ENCODE data around the gene LYRM4. TPM values are rescaled to one million over a fixed set of nuclear protein-coding genes. Genes with fewer than 3 reads are reported as not detected.

LYRM4 gene
- 10 to 100 TPM; 25.8 to 38.4 (median 32.7) TPM for total RNA-seq

DNA sequence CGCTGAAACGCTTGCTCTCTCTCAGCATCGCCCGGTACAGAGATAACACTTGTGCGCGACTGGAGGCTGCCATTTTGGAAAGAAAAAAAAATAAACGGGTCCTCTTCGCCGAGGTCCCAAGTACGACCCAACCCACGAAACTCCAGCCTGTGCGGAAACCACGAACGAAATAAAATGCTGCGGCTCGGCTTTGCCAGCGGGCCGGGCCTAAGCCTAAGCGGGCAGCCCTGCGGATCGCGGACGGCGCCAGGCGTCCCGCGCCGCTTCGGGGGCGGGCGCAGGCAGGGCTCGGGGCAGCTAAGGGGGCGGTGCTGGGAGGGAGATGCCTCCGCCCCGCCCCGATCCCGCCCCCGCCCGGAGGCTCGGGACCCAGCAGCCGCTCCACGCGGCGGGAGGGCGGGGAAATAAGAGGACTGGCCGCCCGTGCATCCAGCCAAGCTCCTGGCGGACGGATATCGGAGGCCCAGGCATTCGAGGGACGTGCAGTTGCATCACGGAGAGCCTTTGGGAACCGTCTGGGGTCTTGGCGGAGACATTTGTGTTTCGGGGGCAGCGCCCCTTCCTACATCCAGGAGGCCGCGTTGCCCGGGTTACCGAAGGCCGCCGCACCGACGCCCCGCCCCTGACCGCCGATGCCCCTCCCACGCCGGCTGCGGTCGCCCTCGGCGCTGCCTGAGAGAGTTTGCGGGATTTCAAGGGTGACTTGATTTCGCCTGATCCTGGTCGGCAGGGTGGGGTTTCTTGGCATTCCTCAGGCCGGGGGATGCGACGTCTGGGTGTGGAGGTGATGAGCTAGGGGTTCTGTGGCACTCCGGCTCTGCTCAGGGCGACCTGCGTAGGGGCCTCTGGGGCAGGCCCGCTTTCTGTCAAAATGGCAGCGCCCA, at the start of gene LYRM4, which contains the start of gene FARS2:
TSS of gene LYRM4 (minus strand) at position 290 of the 884 bp plus-strand sequence. CDS start at position 73, 217 bp downstream.
TSS of gene FARS2 (plus strand) at position 853 of the 884 bp plus-strand sequence.
- Histone ChIP-seq H3K4me3 (peak within 1 kb of the TSS; percentile 72 to 90 (median 85)), H3K4me1 (replicated peaks in 1 of 2) (peaks cover 9 to 10% of the 10 kb centered on the region in 2 donors), H3K27ac (peak within 1 kb of the TSS; percentile 100)
- in situ Hi-C loops (cut with MboI; ENCODE audit: low pct_unique_long_range_greater_than_20kb in 2 of 9, low sequenced_read_pairs in 9 of 9, unreplicated experiment in 9 of 9): loop anchor here in 1 of 9 experiments (25.0 kb wide), 1 partner anchor 726 kb away; no protein-coding TSS in a partner anchor
- 0% methylated on average over 7 to 15 of the region's 85 CpGs; no CpG with 5 or more reads in 8 of the 10 experiments for WGBS, 10 experiments
- peak; percentile 80 to 91 (median 88) for ATAC-seq (replicated peaks in 6 of 8)

- in situ Hi-C loops (cut with MboI; ENCODE audit: low pct_unique_long_range_greater_than_20kb in 2 of 9, low sequenced_read_pairs in 9 of 9, unreplicated experiment in 9 of 9): no loop called here
- 35 to 100% (median 86%) methylated on average over 2 to 4 of the region's 4 CpGs; no CpG with 5 or more reads in 1 of the 10 experiments for WGBS, 10 experiments
- Histone ChIP-seq H3K4me3 (no peak overlapping the region), H3K4me1 (replicated peaks in 1 of 2) (peaks cover 29 to 50% of the 10 kb centered on the region in 2 donors), H3K27ac (peak overlapping the region in 1 of 2 donors; percentile 56)
- no peak for ATAC-seq (replicated peaks in 6 of 8)
Measured at GRCh38 chr6:5308066-5308465, 47.3 kb upstream of the LYRM4 start.

DNA sequence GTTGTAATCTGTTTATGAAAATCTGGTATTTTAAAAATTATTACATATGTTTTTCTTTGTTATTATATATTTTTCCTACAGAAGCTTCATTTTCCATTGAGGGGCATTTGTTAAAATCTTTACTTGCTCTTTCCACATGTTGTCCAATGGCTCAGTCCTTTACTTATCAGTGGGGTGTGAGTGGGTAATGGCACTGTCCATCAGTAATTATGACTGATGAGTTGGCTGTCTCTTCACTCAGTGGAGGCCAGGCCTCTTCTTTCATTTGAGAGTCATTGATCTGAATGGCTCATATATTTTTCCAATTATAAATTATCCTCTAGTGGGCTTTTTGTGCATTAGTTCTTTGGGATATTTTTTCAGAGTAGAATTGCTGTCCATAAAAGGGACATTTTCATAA, 46.3 kb upstream of the LYRM4 start:
- Histone ChIP-seq H3K4me3 (no peak overlapping the region), H3K4me1 (replicated peaks in 1 of 2) (peaks cover 38 to 55% of the 10 kb centered on the region in 2 donors), H3K27ac (no peak overlapping the region)
- no peak for ATAC-seq (replicated peaks in 6 of 8)
- in situ Hi-C loops (cut with MboI; ENCODE audit: low pct_unique_long_range_greater_than_20kb in 2 of 9, low sequenced_read_pairs in 9 of 9, unreplicated experiment in 9 of 9): no loop called here

DNA sequence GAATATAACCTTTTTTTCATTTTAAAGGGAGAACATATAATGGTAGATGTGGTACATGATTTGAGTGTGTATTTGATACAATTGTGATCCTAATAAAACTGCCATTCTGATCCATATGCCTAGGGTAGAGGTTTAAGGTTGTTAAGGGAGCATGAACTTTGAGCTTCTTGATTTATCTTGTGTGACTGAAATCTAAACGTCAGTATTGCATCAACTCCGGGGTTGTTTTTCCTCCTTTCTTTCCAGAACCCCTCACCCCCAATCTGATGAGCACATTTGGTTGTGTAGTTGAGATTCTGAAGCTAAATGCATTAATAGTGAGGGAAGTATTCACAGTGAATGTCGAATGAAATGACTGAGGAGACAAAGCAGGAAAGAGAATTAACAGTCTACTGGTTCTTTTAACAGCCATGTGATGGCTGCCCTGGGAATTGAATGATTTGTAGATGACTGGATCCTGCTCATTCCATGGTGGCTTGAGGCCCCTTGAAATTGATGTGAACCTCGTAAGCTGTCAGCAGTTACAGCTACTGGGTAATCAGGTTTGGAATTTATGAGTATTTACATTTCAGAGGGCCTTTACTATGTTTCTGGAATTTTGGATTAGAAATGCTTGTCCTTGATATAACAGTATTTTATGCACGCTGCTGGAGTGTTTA, 45.3 kb upstream of the LYRM4 start:
- ATAC-seq (replicated peaks in 6 of 8): peak in 6 of 8 experiments; percentile 75 to 86 (median 79)
- peaks cover 40 to 55% of the 10 kb centered on the region in 2 donors for H3K4me1 ChIP-seq (replicated peaks in 1 of 2)
- in situ Hi-C loops (cut with MboI; ENCODE audit: low pct_unique_long_range_greater_than_20kb in 2 of 9, low sequenced_read_pairs in 9 of 9, unreplicated experiment in 9 of 9): no loop called here
- H3K4me3 ChIP-seq: no peak overlapping the region
- H3K27ac ChIP-seq: peak overlapping the region; percentile 32 to 69
- 18 to 82% (median 47%) methylated on average over 2 to 4 of the region's 5 CpGs; no CpG with 5 or more reads in 2 of the 10 experiments for WGBS, 10 experiments

GRCh38 chr6:5303682-5304081, 42.9 kb upstream of the LYRM4 start:
- in situ Hi-C loops (cut with MboI; ENCODE audit: low pct_unique_long_range_greater_than_20kb in 2 of 9, low sequenced_read_pairs in 9 of 9, unreplicated experiment in 9 of 9): no loop called here
- H3K4me3 ChIP-seq: peak overlapping the region in 2 of 5 donors; percentile 6
- H3K27ac ChIP-seq: peak overlapping the region; percentile 50 to 60
- peaks cover 45 to 55% of the 10 kb centered on the region in 2 donors for H3K4me1 ChIP-seq (replicated peaks in 1 of 2)
- peak in 5 of 8 experiments; percentile 50 to 74 (median 68) for ATAC-seq (replicated peaks in 6 of 8)
- 27 to 92% (median 80%) methylated on average over 1 to 8 of the region's 8 CpGs; no CpG with 5 or more reads in 5 of the 10 experiments for WGBS, 10 experiments

- Histone ChIP-seq H3K27ac (peak overlapping the region; percentile 50 to 60), H3K4me3 (peak overlapping the region in 1 of 5 donors; percentile 6), H3K4me1 (replicated peaks in 1 of 2) (peaks cover 45 to 55% of the 10 kb centered on the region in 2 donors)
- in situ Hi-C loops (cut with MboI; ENCODE audit: low pct_unique_long_range_greater_than_20kb in 2 of 9, low sequenced_read_pairs in 9 of 9, unreplicated experiment in 9 of 9): no loop called here
- 51 to 100% (median 78%) methylated on average over 1 to 6 of the region's 10 CpGs for WGBS, 10 experiments
- ATAC-seq (replicated peaks in 6 of 8): peak; percentile 20 to 81 (median 73)
Measured at GRCh38 chr6:5302995-5303622, 42.4 kb upstream of the LYRM4 start.

- in situ Hi-C loops (cut with MboI; ENCODE audit: low pct_unique_long_range_greater_than_20kb in 2 of 9, low sequenced_read_pairs in 9 of 9, unreplicated experiment in 9 of 9): no loop called here
- Histone ChIP-seq H3K27ac (peak overlapping the region in 1 of 2 donors; percentile 10), H3K4me1 (replicated peaks in 1 of 2) (peaks cover 41 to 50% of the 10 kb centered on the region in 2 donors), H3K4me3 (no peak overlapping the region)
- WGBS, 10 experiments: 59 to 100% (median 92%) methylated on average over 2 to 6 of the region's 10 CpGs
- no peak for ATAC-seq (replicated peaks in 6 of 8)
Measured at GRCh38 chr6:5302220-5302946, 41.6 kb upstream of the LYRM4 start.

GRCh38 chr6:5300206-5300764, 39.5 kb upstream of the LYRM4 start:
- Histone ChIP-seq H3K27ac (no peak overlapping the region), H3K4me3 (no peak overlapping the region), H3K4me1 (replicated peaks in 1 of 2) (peaks cover 27 to 31% of the 10 kb centered on the region in 2 donors)
- 0 to 57% (median 37%) methylated on average over 1 of the region's 1 CpG; no CpG with 5 or more reads in 4 of the 10 experiments for WGBS, 10 experiments
- ATAC-seq (replicated peaks in 6 of 8): no peak
- in situ Hi-C loops (cut with MboI; ENCODE audit: low pct_unique_long_range_greater_than_20kb in 2 of 9, low sequenced_read_pairs in 9 of 9, unreplicated experiment in 9 of 9): no loop called here

DNA sequence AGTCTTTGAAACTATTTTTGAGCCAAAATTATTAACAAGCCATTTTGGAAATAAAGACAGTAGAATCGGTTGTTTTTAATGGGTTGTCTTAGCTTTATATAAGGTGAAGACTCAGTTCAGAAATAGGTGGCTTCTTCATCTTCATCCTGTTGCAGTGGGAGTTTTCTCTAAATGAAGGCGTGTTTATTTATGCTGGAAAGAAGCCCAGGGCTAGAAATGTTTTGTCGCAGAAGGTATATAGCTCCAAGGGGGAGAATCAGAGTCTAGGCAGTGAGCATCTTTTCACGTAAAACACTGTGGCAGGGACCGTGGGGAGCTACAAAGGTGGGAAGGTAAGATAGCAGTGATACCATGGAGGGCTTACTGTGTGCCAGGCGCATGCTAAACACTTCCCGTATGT, 34.9 kb upstream of the LYRM4 start:
- Histone ChIP-seq H3K4me3 (no peak overlapping the region), H3K27ac (no peak overlapping the region), H3K4me1 (replicated peaks in 1 of 2) (peaks cover 4 to 10% of the 10 kb centered on the region in 2 donors)
- in situ Hi-C loops (cut with MboI; ENCODE audit: low pct_unique_long_range_greater_than_20kb in 2 of 9, low sequenced_read_pairs in 9 of 9, unreplicated experiment in 9 of 9): no loop called here
- ATAC-seq (replicated peaks in 6 of 8): no peak
- WGBS, 10 experiments: 55 to 100% (median 93%) methylated on average over 2 to 7 of the region's 7 CpGs; no CpG with 5 or more reads in 1 of the 10 experiments

- WGBS, 10 experiments: 68 to 100% (median 90%) methylated on average over 1 to 8 of the region's 11 CpGs
- Histone ChIP-seq H3K27ac (no peak overlapping the region), H3K4me1 (replicated peaks in 1 of 2) (peaks cover 4 to 10% of the 10 kb centered on the region in 2 donors), H3K4me3 (no peak overlapping the region)
- ATAC-seq (replicated peaks in 6 of 8): peak in 2 of 8 experiments; percentile 65 to 72
- in situ Hi-C loops (cut with MboI; ENCODE audit: low pct_unique_long_range_greater_than_20kb in 2 of 9, low sequenced_read_pairs in 9 of 9, unreplicated experiment in 9 of 9): no loop called here
Measured at GRCh38 chr6:5294392-5295211, 33.9 kb upstream of the LYRM4 start.

- ATAC-seq (replicated peaks in 6 of 8): no peak
- Histone ChIP-seq H3K4me3 (no peak overlapping the region), H3K27ac (no peak overlapping the region)
Measured at GRCh38 chr6:5293692-5294091, 32.9 kb upstream of the LYRM4 start.

More at GRCh38 chr6:5293692-5294091, 32.9 kb upstream of the LYRM4 start:
- H3K4me1 ChIP-seq (replicated peaks in 1 of 2): peaks cover 4 to 5% of the 10 kb centered on the region in 2 donors
- 80 to 100% (median 89%) methylated on average over 1 to 2 of the region's 2 CpGs; no CpG with 5 or more reads in 4 of the 10 experiments for WGBS, 10 experiments
- in situ Hi-C loops (cut with MboI; ENCODE audit: low pct_unique_long_range_greater_than_20kb in 2 of 9, low sequenced_read_pairs in 9 of 9, unreplicated experiment in 9 of 9): no loop called here
